A549 (cell line): ENCODE data around the gene PRR35. TPM values are rescaled to one million over a fixed set of nuclear protein-coding genes. Genes with fewer than 3 reads are reported as not detected.
A peak's percentile ranks its signal among the peaks of the same experiment; 100 is the strongest.

ENCODE experiments used
- ATAC-seq, 2 experiments: fragments of 200-7000 bp in 1 of 2; fragments of >200 bp in 1 of 2; cut with Nextera tagmentation in 1 of 2; cut with Tn5 transposase in 1 of 2; 3 replicates each; pipeline versions ENCODE4 v1.8.0 to v1.9.1; 2018 to 2020; ENCODE audit warnings: mild to moderate bottlenecking in 1 of 2, moderate library complexity in 1 of 2
- CTCF ChIA-PET: fragments of 300-600 bp; sonication (Branson Sonifier 250); formaldehyde crosslinking; extraction: SDS; loops from one replicate; lab custom pipeline; 2021; ENCODE audit warnings: antibody characterized with exemption, inconsistent platforms; lab: Yijun Ruan, JAX
- POLR2A ChIA-PET: fragments of 350-600 bp; formaldehyde crosslinking; extraction: SDS; loops from one replicate; lab custom pipeline; 2021; ENCODE audit warnings: antibody characterized with exemption, inconsistent platforms; lab: Yijun Ruan, JAX
- DNase-seq, 2 experiments: peaks; one replicate each; pipeline versions ENCODE4 v3.0.0 to v3.0.0-alpha.2; 2011 to 2016; ENCODE audit warnings: low read depth in 1 of 2, low spot score in 1 of 2
- FAIRE-seq: peaks from 2 replicates; lab custom pipeline; 2011; peaks lifted over from hg19 to GRCh38; lab: Jason Lieb, UNC
- H3K27ac ChIP-seq, 2 experiments: fragments of >200 bp; sonication (Bioruptor Twin); formaldehyde crosslinking; 3 replicates each; pipeline ENCODE4 v1.5.1; 2016 to 2017
- H3K4me1 ChIP-seq: fragments of >200 bp; sonication (Bioruptor Twin); formaldehyde crosslinking; 3 replicates; pipeline ENCODE4 v1.6.1; 2016
- H3K4me2 ChIP-seq: fragments of >200 bp; sonication (Bioruptor Twin); formaldehyde crosslinking; 3 replicates; pipeline ENCODE4 v1.6.1; 2016
- H3K4me3 ChIP-seq: fragments of >200 bp; sonication (Bioruptor Twin); formaldehyde crosslinking; 3 replicates; pipeline ENCODE4 v1.5.1; 2016
- H3K9me3 ChIP-seq: fragments of >200 bp; sonication (Bioruptor Twin); formaldehyde crosslinking; 3 replicates; pipeline ENCODE4 v1.6.1; 2016
- ATOH8 ChIP-seq: fragments of 250-450 bp; sonication (Bioruptor Pico); IDR thresholded peaks from 2 replicates; pipeline ENCODE4 v1.5.0; 2020; ENCODE audit warnings: low read depth, mild to moderate bottlenecking, moderate library complexity
- BCL3 ChIP-seq: fragments of >200 bp; sonication (Bioruptor Twin); formaldehyde crosslinking; IDR thresholded peaks from 3 replicates; pipeline ENCODE4 v1.6.1; 2016
- CBX2 ChIP-seq: fragments of 200-600 bp; sonication (generic); IDR thresholded peaks from 2 replicates; pipeline ENCODE4 v1.6.1; 2016; ENCODE audit warnings: low read depth, mild to moderate bottlenecking, borderline replicate concordance
- CBX8 ChIP-seq: fragments of 200-600 bp; sonication (generic); IDR thresholded peaks from 2 replicates; pipeline ENCODE4 v1.6.1; 2016
- CHD2 ChIP-seq: fragments of 150-350 bp; IDR thresholded peaks from 2 replicates; pipeline ENCODE4 v1.6.1; 2014; ENCODE audit warnings: low read length; ENCODE audit not compliant: partially characterized antibody
- CHD4 ChIP-seq: fragments of 200-600 bp; sonication (generic); IDR thresholded peaks from 2 replicates; pipeline ENCODE4 v1.6.1; 2016; ENCODE audit warnings: antibody characterized with exemption, mild to moderate bottlenecking, borderline replicate concordance
- EHF ChIP-seq: fragments of 250-450 bp; sonication (Bioruptor Pico); IDR thresholded peaks from 2 replicates; pipeline ENCODE4 v1.5.0; 2020; ENCODE audit warnings: mild to moderate bottlenecking
- EHMT2 ChIP-seq: fragments of 200-600 bp; sonication (generic); IDR thresholded peaks from 2 replicates; pipeline ENCODE4 v1.6.1; 2016; ENCODE audit warnings: antibody characterized with exemption, low read depth, mild to moderate bottlenecking, moderate library complexity
- EP300 ChIP-seq, 2 experiments: fragments of >200 bp; sonication (Bioruptor Twin); formaldehyde crosslinking; IDR thresholded peaks; 2 replicates in 1 of 2; 3 replicates in 1 of 2; pipeline ENCODE4 v1.6.1; 2016 to 2017
- HMGXB4 ChIP-seq: fragments of 250-450 bp; sonication (Bioruptor Pico); IDR thresholded peaks from 2 replicates; pipeline ENCODE4 v1.5.0; 2021; ENCODE audit warnings: mild to moderate bottlenecking, moderate library complexity, borderline replicate concordance
- HOXA7 ChIP-seq: fragments of 250-450 bp; sonication (Bioruptor Pico); IDR thresholded peaks from 2 replicates; pipeline ENCODE4 v1.5.0; 2020; ENCODE audit warnings: mild to moderate bottlenecking, moderate library complexity
- KDM5A ChIP-seq: fragments of 200-600 bp; sonication (generic); IDR thresholded peaks from 2 replicates; pipeline ENCODE4 v1.6.1; 2016; ENCODE audit warnings: antibody characterized with exemption, mild to moderate bottlenecking
- MAFK ChIP-seq: fragments of 450-650 bp; IDR thresholded peaks from 2 replicates; pipeline ENCODE4 v1.6.1; 2014; ENCODE audit not compliant: partially characterized antibody
- MAX ChIP-seq: IDR thresholded peaks from 2 replicates; pipeline ENCODE4 v1.6.1; 2012
- MYC ChIP-seq: IDR thresholded peaks from 2 replicates; pipeline ENCODE4 v1.6.1; 2012; ENCODE audit warnings: mild to moderate bottlenecking, inconsistent platforms, low read length, improper control_type of control experiment, borderline replicate concordance
- RAD21 ChIP-seq, 2 experiments: fragments of >200 bp in 1 of 2; sonication (Bioruptor Twin) in 1 of 2; formaldehyde crosslinking in 1 of 2; IDR thresholded peaks in 1 of 2; conservative IDR thresholded peaks in 1 of 2; 2 replicates in 1 of 2; 3 replicates in 1 of 2; pipeline ENCODE4 v1.6.1; 2012 to 2018; ENCODE audit warnings: inconsistent platforms in 1 of 2
- RFX5 ChIP-seq: fragments of 450-650 bp; IDR thresholded peaks from 2 replicates; pipeline ENCODE4 v1.7.1; 2014; ENCODE audit warnings: antibody characterized with exemption, mild to moderate bottlenecking, moderate library complexity
- SREBF2 ChIP-seq: fragments of 450-650 bp; IDR thresholded peaks from 2 replicates; pipeline ENCODE4 v1.6.1; 2014; ENCODE audit warnings: mild to moderate bottlenecking, moderate library complexity
- ZC3H11A ChIP-seq: fragments of 450-650 bp; IDR thresholded peaks from 2 replicates; pipeline ENCODE4 v1.6.1; 2014; ENCODE audit warnings: antibody characterized with exemption, mild to moderate bottlenecking
- ZFP36 ChIP-seq: fragments of 450-650 bp; IDR thresholded peaks from 2 replicates; pipeline ENCODE4 v1.6.1; 2014; ENCODE audit warnings: borderline replicate concordance; ENCODE audit not compliant: partially characterized antibody
- WGBS: methylation state at CpG from one replicate; pipeline ENCODE4 v1.1.6; 2017; ENCODE audit errors: missing lambda C conversion rate; 5-methylcytosine and 5-hydroxymethylcytosine counted together
- polyA plus RNA-seq, 4 experiments: library from polyadenylated mRNA; depleted of rRNA in 3 of 4; stranded (reverse); fragments of >200 nt; fragmentation: RNase III in 1 of 4; extraction: RNeasy Plus Mini Kit Qiagen cat#74134 plus additional on column Dnase treatment in 1 of 4; gene quantifications; 2 replicates in 3 of 4; 3 replicates in 1 of 4; pipeline ENCODE4 v1.2.3, GENCODE V29; 2011 to 2017

Gene PRR35
- polyA plus RNA-seq, 2 of the 4 experiments (the other 2 are of a cell fraction): 0.04 TPM

- peak; percentile 36 to 57; a peak in 4 of 5 replicates for TF ChIP-seq RAD21 (conservative IDR thresholded peaks at IDR 0.05 in 1 of 2, IDR thresholded peaks at IDR 0.05 in 1 of 2)
- TF ChIP-seq EHMT2: no peak
These were observed 13.1 kb upstream of the PRR35 start (continued) for GRCh38 chr16:546909-547770.

- H3K9me3 ChIP-seq: no peaks in the 10 kb centered on the region
- ATAC-seq (no peak), DNase-seq (no peak), FAIRE-seq (no peak)
- 94% methylated on average over 19 of the region's 21 CpGs for WGBS
- TF ChIP-seq HMGXB4 (CRISPR knock-in tag): no peak
- no peak for TF ChIP-seq RAD21 (conservative IDR thresholded peaks at IDR 0.05 in 1 of 2, IDR thresholded peaks at IDR 0.05 in 1 of 2)
- TF ChIP-seq EHF (CRISPR knock-in tag): no peak
- no peak for TF ChIP-seq KDM5A
- 0 out of 3 replicates have a peak, but pooled peaks cover 2% of the 10 kb centered on the region for H3K4me1 ChIP-seq
- H3K27ac ChIP-seq: no peak overlapping the region
- ChIA-PET POLR2A (no interaction called here), CTCF (interaction anchor here (1.6 kb wide), 1 partner anchor 17 kb away, joined by 8 read pairs; no protein-coding TSS in a partner anchor)
- H3K4me2 ChIP-seq: no peak overlapping the region
- no peak overlapping the region for H3K4me3 ChIP-seq
These were observed 11.6 kb upstream of the PRR35 start for GRCh38 chr16:548586-548985.

- ATAC-seq (no peak), FAIRE-seq (no peak)
These were observed 10.5 kb upstream of the PRR35 start for GRCh38 chr16:549544-550263.

More at GRCh38 chr16:549544-550263, 10.5 kb upstream of the PRR35 start:
- CTCF ChIA-PET: interaction anchor here (0.5 to 1.6 kb wide), 2 partner anchors 18 to 170 kb away, joined by 6 to 8 read pairs; no protein-coding TSS in a partner anchor
- 94% methylated on average over 38 of the region's 54 CpGs for WGBS
- TF ChIP-seq SREBF2 (no peak), HOXA7 (CRISPR knock-in tag) (no peak), EP300 (IDR thresholded peaks at IDR 0.05) (no peak), ZFP36 (no peak), HMGXB4 (CRISPR knock-in tag) (no peak), MYC (no peak), MAX (no peak), CHD4 (no peak), BCL3 (no peak), CBX8 (no peak), MAFK (no peak), ZC3H11A (no peak), CHD2 (no peak), ATOH8 (CRISPR knock-in tag) (no peak), RFX5 (no peak), CBX2 (no peak)
- TF ChIP-seq, all 56 proteins: peak for 0
- H3K4me3 ChIP-seq: no peak overlapping the region
- no peak for DNase-seq
- POLR2A ChIA-PET: no interaction called here
- no peak overlapping the region for H3K27ac ChIP-seq
- 0 out of 3 replicates have a peak, but pooled peaks cover 2% of the 10 kb centered on the region for H3K4me1 ChIP-seq
- no peaks in the 10 kb centered on the region for H3K9me3 ChIP-seq
- no peak overlapping the region for H3K4me2 ChIP-seq
